HT1080 (cell line): ENCODE data around the gene USH1C. TPM values are rescaled to one million over a fixed set of nuclear protein-coding genes. Genes with fewer than 3 reads are reported as not detected.

Source experiments
- DNase-seq: peaks from one replicate; pipeline ENCODE4 v3.0.0-alpha.2; 2015; ENCODE audit warnings: low read depth
- total RNA-seq: library from RNA; depleted of rRNA; stranded (reverse); fragments of >200 nt; shearing (Covaris generic); gene quantifications from 2 replicates; pipeline ENCODE4 v1.2.3, GENCODE V29; 2014

Gene USH1C
- total RNA-seq, 1 experiment from 2014 or later: not detected

DNA sequence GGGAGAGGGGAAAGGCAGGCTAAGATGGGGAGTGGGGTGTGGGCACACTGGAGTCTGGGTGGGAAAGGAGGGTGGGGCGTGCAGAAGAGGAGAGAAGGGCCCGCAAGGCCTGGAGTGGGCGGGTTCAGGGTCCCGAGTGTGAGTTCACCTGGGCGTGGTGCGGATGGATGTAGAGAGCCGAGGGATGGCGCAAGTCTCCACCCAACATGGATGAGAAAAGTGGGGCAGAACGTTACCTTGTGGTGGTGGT, 67.2 kb downstream of the USH1C start:
- DNase-seq: no peak

DNA sequence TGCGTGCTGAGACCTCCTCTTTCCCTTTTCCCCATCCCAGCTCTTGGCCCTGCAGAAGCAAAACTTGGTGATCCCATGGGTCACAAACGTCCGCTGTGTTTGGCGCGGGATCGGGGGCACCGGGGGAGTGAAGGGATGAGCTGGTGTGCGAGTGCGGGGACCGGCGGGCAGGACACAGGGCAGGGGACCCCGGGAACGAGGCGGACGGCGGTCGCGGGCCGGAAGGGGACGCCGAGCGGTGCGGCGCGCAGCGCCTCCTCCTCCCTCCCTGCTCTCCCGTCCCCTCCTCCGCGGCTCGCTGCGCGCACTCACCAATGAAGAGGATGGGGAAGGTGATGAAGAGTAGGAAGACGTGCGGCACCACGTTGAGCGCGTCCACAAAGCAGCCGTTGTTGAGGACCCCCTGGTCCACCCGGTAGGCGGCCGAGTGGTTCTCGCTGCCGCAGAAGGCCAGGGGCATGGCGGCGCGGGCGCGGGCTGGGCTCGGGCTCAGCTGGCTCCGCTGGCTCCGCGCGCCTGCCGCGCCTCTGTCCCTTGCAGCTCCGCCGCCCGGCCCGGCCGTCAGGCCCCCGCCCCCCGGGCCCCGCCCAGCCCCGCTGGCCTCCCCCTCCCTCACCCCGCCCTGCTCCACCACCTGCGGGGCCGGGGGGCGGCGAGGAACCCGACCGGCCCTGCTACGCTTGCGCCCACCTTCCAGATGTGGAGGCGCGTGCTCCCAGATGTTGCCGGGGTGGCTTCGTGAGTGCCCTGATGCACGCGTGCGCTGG, 67.7 kb downstream of the USH1C start, which contains the start of gene ABCC8:
TSS of gene ABCC8 (minus strand) at position 529 of the 767 bp plus-strand sequence. CDS start at position 460, 69 bp downstream.
- no peak for DNase-seq

DNA sequence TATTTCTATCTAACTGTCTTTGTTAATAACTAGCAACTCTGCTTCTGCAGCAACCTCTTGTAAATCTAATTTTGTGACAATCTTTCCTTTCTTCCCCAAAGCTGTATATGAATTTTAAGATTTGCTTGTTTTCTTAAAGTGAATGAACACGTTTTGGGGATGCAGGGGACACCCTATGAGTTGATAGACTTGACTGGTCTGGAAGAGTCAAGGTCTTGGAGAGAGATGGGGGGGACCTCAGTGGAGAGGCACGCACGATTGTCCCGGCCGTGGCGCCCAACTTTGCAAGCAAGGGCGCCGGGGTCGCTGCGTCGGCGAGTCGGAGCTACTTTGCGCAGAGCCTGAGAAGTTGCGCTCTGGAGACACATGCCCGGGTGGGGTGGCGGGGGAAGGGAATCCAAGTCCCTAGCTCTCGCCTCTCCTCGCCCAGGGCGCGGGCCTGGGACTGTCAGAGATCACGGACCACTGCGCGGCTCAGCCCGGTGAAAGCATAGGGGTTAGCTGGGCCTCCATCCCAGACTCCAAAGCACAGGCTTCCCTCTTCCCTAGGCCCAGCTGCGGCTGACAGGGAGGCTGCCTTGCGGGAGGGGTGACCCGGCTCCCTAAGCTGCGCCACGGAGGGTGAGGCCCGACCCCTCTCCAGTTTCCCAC, 68.4 kb downstream of the USH1C start:
- no peak for DNase-seq

DNA sequence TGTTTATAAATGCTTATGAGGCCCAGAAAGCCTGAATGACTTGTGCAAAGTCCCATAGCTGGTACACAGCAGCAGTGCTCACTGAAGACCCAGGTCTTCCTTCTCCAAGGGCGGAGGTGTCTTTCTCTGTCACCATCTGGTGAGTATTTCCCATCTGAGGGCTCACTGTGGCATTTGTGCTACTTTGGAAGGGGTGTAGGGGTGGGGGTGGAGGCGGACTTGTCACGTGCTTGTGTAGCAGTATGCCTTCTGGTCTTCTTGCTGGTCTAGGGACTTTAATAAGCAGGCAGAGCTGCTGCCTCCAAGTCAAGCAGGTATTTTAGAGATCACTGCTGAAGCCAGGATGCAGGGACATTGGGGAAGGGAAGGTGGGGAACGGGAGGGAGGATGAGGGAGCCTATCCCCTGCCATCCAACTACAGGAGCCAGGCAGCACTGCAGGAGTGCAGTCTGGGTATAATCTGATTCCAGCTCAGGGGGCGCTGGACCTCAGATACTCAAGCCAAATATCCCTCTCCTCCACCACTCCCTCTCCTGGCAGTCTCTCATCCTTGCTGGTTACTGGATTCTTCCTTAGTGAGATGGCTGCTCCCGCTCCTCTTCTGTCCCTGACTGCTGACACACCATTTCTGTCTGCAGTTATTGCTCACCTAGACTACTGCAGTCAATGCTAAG, 71.0 kb downstream of the USH1C start:
- peak; percentile 68 for DNase-seq

DNA sequence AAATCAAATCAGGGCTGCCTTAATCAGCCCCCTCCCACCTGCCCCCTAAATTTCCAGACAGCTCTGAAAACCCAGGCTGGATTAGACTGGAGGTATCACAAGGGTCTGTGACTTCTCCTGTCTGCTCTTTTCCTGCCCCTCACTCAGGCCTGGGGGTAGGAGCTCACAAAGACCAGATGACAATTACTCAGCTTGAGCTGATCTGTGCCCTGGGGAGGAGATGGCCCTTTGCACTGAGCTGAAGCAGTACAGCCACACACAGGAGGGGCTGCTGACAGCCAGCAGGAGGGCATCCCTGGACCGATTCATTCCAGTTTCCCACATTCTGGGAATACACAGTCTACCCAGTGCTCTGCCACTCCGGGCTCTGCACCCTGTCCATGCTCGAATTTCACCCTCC, 71.7 kb downstream of the USH1C start:
- no peak for DNase-seq

DNA sequence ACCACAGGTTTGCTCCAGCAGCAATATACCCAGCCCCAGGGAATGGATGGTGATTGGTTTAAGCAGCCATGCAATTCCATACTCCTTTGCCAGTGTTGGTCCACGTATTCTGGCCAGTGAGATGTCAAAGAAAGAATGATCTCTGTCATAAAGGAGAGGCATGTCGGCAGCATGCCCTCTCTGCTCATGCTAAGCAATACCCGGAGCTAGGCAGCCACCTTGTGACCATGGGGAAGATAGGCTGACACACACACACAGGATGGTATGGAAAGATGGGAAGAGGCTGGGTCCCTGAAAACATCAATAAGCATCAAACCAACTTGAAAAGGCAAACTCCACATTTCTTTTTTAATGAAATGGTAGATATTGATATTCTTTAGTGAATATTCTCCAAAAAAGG, 72.7 kb downstream of the USH1C start:
- no peak for DNase-seq

DNA sequence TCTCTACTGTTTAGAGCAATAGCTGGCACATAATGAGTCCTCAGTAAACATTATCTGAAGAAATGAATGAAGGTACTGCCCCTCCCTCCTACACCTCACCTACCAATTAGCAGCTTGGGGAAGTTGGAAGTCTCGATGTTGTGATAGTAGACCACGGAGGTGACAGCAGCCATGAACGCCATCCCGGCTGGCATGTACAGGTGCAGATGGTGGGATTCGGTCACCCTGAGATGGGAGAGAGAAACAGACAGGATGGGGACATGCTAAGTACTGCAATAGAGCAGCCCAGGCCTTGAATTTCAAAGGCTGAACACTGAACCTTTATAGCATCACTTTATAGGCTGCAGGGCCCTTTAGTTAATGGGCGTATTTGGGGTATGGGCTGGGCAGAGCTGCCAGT, 74.2 kb downstream of the USH1C start:
- DNase-seq: no peak

DNA sequence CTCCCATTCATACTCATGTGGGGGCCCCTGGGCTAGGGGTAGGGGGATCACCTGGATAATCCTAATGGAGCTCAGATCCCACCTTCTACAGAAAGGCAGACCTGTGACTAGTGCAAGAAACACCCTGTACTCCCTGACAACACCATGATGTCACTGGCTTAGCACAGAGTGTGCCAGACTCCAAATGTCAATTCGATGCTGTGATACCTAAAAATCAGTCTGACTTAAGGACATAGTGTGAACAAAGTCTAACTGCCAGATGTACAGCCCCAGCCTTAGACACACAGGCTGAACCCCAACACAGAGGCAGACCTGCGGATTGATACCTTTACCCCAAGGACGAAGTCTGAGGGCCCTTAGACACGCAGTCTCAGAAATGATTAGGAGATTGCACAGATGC, 76.1 kb downstream of the USH1C start:
- DNase-seq: no peak

DNA sequence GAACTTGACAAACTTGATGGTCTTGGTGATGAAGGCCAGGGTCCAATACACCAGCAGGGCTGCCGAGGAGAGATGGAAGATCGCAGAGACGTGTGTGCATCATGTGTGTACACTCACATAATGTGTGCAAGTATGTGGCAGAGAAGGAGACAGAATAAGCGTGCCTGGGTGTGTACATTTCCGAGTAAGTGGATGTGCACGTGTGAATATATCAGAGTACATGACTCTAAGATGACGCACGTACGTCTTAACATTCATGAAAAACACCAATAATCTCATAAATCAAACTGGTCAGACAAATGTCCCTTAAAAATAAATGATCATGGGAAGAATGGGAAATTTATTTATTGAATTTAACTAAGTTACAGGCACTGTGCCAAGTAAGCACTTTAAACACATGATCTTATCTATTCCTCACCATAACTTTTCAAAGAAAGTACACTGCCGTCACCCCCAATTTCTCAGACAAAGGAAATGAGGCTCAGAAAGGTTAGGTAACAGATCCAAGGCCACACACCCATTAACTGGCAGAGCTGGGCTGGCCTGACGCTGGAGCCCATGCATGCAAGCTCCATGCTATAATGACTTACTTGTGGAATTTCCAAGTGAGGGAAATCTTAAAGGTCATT, 80.6 kb downstream of the USH1C start:
- no peak for DNase-seq

DNA sequence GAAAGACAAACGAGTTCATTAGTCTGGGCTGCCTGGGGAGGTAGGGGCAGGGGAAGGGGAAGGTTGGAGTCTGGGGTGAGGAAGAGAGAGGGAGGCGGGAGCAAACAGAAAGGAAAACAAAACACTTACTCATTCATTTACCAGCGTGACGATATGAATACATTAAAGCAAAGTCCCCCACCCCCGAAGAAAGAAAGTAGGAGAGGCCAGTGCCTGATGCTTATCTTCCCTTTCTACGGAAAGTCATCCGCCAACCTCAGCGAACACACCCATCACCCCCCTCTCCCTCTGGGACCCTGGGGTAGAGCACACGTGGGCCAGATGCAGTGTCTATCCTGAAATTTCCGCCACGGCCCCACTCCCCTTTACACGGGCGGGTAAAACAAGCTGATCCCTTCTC, 81.3 kb downstream of the USH1C start:
- DNase-seq: no peak

DNA sequence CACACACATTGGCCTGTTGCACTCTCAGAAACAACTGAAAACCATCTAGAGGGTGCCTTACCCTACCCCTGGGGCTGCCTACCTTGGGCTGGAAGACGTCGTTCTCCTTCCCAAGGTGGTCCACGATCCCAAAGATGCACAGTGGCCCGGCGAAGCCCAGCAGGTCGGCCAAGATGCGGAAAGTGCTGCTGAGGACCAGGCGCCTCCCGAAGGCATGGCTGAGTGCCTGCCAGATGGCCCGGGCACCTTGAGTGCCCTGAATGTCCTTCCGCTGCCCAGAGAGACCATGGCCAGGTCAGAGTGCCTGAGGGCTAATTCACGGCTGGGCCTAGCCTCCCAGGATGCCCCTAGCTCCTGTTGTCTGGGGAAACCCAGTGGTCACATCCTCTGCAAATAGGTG, 83.8 kb downstream of the USH1C start:
- DNase-seq: no peak

DNA sequence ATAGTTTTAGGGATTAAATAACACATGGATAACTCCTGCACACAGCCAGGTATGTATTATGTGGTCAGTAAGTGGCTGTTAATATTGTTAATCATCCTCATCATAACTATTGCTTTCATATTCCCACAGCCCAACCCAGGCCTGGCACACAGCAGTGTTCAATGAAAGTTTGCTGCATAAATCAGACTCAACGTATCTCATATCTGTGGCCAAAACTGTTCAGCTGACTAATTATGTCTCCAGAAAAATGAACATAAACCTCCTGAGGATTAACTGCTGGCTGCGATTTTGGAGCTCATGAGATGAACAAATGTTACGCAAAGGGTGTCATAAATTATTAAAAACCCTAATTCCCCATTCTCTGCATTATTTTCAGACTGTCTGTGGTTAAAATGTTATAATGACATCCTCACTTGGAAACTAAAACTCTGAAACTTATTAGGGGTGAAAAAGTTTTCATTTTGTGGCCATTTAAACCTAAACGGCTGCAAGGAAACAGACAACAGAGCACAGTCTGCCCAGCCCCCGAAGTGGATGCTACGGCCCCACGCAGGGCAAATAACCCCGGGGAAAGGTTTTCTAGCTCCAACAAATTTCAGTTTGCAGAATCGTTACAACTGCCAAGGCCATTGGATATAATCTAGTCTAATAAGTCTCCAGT, 84.8 kb downstream of the USH1C start:
- DNase-seq: no peak

DNA sequence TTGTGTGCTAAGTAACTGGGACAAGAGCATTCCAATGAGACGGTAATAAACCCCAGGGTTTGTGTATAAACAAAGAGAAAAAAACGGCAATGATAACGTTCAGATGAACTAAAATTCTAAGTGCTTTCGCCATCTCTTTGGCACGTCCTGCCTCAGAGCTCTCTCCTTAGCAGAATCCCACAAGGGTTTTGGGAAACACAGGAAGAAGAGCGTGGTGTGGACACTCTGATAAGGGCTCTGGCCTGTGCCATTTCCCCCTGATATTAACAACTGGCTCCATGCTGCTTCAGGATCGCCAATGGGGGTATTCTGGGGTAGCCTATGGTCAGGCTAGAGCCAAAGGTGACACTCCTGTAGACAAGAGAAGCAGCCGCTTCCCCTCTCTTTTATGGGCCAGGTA, 85.9 kb downstream of the USH1C start:
- DNase-seq: no peak

DNA sequence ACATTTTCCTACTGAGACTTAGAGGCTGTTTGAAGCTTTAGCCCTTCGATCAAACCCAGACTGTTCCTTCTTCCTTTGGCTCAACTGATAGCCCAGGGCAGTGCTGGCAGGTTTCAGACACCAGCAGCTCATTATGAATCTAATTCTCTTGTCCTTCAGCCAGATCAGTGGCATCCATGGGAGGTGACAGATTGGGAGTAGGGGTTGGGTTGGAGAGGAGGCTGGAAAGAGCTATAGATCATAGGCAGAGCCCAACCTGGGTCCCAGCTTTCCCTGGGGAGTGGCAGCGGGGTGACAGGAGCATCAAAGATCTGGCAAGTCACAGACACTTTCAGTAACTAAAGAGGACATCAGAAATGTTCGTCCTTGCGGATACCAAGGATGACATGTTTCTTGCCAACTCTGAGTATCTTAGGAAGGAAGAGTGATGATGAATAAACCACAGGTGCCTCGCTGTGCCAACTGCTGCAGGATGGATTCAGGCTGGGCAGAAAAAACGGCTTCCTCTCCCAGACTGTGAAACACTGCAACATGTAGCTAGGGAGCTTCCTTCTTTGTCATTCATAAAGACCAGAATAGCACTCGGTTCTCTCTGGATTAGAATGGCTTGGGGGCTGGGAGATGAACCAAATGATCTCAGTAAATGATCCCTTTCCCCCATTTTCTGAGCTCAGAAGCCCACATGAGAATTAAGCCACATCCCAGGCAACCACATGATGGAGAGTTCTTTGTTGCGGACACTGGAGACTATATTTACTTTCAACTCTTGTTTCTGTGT, 86.6 kb downstream of the USH1C start:
- DNase-seq: peak; percentile 10

DNA sequence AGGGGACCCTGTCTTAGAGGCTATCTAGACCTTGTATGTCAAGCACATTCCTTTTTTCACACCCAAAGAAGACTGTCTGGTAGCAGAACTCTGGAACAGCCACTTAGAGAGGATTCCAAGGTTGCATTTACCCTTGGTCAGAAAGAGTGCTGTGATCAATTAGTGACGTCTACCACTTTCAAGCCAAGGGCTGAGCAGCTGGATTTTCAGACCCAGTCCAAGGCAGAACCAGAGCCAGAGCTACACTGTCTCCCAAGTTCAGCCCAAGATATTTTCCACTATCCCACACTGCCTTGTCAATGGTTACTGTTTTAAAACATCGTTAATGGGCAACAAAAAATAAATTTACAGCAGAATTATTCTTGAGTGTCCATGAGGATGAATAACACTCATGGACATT, 91.5 kb downstream of the USH1C start:
- DNase-seq: no peak

DNA sequence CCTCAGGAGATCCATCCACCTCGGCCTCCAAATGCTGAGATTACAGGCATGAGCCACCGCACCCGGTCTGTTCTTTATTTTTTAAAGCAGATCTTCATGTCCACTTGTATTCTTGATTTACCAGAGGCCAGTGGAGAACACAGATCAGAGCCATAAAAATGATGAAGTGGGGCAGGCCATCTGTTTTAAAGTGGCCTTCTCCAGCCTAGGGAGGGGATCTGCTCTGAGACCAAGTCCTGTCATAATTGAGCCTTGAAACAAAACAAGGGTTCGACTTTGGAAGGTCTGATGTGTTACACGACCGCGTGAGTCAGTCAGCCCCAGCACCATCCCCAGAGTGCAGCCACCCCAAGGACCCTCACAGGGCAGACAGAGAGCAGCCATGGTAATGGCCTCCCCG, 95.1 kb downstream of the USH1C start:
- DNase-seq: no peak

DNA sequence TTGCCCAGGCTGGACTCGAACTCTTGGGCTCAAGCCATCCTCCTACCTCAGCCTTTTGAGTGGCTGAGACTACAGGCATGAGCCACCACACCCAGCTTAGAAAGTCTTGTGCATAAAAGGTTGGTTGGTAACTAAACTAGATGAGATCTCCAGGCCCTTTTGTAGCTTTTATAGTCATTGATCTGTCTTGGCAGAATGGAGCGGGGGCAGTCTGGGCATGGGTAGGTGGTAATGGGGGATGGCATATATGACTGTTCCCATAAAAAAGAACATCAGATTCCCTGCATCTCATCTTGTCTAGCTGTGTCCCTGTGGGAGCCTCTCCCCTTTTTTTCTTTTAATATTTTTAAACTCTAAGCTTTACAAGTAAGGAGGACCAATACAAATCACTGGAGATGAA, 97.7 kb downstream of the USH1C start:
- no peak for DNase-seq

DNA sequence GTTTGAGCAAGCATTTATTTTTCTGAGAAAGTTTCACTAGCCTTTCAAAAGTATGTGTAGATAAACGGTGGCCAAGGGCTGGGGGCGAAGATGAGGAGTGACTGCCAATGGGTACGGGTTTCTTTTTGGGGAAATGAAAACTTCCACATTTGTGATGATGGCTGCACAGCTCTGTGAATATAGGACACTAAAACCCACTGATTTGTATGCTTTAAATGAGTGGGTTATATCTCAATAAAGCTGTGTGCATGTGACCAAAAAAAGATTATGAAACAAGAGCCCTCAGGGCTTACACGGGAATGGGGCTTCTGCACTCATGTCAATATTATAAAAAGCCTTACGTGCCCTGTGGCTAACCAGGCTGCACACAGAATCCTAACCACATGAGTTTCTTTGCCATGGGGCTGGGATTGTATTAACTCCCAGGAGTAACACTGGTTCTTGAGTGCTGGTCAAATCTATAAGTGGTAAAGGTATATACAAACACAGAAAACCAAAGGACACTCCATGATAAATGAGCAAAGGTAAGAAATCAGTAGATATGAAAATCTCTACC, 98.9 kb downstream of the USH1C start:
- DNase-seq: no peak

DNA sequence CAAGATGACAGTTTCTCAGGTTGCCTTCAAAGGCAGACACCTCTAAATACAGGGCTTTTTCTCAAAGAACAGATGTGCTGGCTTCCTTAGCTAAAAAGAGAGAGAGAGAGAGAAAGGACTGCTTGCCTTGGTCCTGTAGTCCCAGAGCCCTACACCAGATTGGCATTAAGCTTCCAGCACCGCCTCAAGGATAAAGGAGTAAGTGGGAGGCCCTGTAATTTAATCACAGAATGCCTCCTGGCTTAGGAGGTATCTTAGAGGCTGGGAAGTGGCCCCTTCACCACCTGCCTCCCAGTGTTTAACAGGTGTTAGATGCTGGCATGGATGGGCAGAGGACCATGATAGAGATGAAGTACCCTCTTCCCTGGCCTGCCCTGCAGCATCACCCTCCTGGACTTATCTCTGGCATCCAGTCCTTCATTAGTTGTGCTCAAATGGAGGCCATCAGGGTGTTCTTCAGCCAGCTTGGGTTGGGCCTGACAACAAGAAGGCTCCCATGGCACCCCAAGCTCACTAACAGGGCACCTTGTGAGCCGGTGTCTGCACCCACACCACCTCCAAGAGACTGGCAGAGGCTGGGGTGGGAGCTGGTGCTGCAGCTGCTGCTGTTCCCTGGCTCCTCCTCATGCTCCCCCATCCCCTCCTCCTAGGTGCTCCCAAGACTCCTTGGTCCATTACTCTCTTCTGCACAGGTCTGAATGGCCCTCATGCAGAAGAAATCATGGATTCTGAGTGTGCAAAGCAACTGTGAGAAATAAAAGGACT, 100.1 kb downstream of the USH1C start:
- DNase-seq: no peak
